Activated T-helper 1 cell treated with anti-CD3 and anti-CD28 coated beads, Interleukin-12 subunit alpha, Interleukin-12 subunit beta, Interleukin-2, Interleukin-4 antibody, amounts not matched to agents 30 ng/mL and 10 ng/mL and 1 ng/mL, durations not matched to agents 14 hours and 24 hours and 36 hours (primary cell): ENCODE data around the gene JARID2. TPM values are rescaled to one million over a fixed set of nuclear protein-coding genes. Genes with fewer than 3 reads are reported as not detected.
A peak's percentile ranks its signal among the peaks of the same experiment; 100 is the strongest.

Experiments
- DNase-seq: peaks from one replicate; pipeline ENCODE4 v3.0.0; 2021; ENCODE audit warnings: low spot score
- H3K27ac Mint-ChIP-seq: one replicate; pipeline ENCODE4 v1.8.0; 2021; ENCODE audit warnings: mild to moderate bottlenecking, mixed read lengths
- H3K27me3 Mint-ChIP-seq: one replicate; pipeline ENCODE4 v1.8.0; 2022; ENCODE audit warnings: mild to moderate bottlenecking, moderate library complexity, mixed read lengths; ENCODE audit not compliant: insufficient read depth
- H3K36me3 Mint-ChIP-seq: one replicate; pipeline ENCODE4 v1.8.0; 2021; ENCODE audit warnings: low read depth, mixed read lengths
- H3K4me1 Mint-ChIP-seq: one replicate; pipeline ENCODE4 v1.8.0; 2021; ENCODE audit warnings: low read depth, mixed read lengths
- H3K4me3 Mint-ChIP-seq: one replicate; pipeline ENCODE4 v1.8.0; 2021; ENCODE audit warnings: mild to moderate bottlenecking, moderate library complexity, mixed read lengths
- H3K9me3 Mint-ChIP-seq: one replicate; pipeline ENCODE4 v1.8.0; 2021; ENCODE audit warnings: mixed read lengths
- intact Hi-C: fragments of 100-400 bp; cut with micrococcal nuclease; formaldehyde crosslinking; loops from one replicate; pipeline ENCODE4 v1.15.1; 2024
- total RNA-seq: library from RNA; stranded (reverse); gene quantifications from 2 replicates; pipeline ENCODE4 v1.2.3, GENCODE V29; 2022

JARID2 gene
- total RNA-seq, 1 donor from 2014 or later, result 60.5 TPM

DNA sequence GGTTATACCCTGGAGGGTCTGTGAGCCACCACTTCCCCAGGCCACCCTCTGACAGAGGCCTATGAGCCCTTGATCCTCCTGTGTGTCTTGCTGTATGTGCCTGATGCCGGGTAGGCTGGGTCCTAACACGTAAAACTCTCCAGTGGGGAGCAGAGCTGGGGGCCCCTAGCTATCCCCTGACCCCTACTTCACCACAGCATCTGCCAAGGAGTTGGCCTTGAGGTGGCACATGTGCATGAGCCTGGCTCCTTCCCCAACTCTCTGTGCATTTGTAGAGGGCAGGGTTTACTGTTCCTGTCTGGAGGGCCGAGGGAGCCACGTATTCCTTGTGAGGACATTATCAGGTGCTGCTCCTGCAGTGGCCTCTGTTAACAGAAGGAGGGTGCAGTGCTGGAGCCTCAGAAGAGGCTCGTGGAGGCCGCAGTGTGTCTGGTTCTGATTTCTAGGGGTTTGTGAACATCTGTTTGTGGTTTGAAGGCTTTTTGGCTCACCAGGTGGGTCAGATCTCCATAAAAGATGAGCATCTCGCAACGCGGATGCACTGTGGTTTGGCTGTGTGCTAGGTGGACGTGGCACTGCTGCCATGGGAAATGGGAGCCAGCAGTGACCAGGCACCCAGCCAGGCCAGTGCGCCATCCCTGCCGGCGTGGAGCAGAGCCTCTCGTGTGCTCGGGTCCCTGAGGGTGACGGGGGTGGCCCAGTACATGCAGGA lies 264.8 kb downstream of the JARID2 start:
- no peaks in the 10 kb centered on the region for H3K9me3 Mint-ChIP-seq
- H3K27ac Mint-ChIP-seq, result peak overlapping the region; percentile 48
- H3K36me3 Mint-ChIP-seq, result peaks cover 58% of the 10 kb centered on the region
- DNase-seq, result no peak
- peaks cover 5% of the 10 kb centered on the region for H3K4me1 Mint-ChIP-seq
- H3K27me3 Mint-ChIP-seq, result no peaks in the 10 kb centered on the region
- intact Hi-C loops, result no loop called here
- no peak overlapping the region for H3K4me3 Mint-ChIP-seq

DNA sequence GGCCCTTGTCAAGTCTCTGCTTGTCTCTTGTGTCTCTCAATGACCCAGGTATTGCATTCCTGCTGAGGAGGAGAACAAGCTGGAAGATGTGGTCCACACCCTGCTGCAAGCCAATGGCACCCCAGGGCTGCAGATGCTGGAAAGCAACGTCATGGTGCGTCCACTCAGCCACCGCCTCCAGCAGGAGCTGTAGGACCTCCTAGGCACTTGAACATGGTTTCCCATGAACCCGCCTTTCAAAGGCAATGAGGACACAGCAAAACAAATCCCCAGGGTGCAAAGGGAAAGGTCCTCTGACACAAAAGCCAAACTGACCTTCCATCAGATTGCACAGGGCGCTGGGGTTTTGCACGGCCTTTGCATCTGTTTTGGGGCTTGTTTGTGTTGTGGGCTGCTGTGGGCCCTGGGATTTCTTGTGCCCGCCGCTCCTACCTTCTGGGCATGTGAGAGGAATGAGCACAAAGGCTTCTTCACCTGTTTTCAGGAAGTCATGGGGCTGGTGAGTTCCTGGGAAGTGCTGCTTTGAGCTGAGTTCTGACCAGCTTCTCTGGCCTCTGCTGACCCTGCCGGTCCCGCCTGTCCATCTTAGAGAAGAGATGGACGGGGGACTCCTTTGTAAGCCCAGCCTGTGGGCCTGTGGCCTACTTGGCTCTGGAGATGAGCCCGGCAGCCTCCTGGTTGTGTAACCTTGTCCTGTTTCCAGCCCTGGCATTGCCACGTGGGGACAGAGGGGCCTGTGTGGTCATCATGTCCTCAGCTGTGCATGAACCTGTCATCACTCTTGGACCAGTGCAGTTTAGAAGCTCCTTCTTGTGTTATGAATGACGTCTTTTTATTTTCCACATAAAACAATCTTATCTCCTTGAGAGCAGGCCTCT lies 265.6 kb downstream of the JARID2 start:
- H3K27ac Mint-ChIP-seq, result no peak overlapping the region

DNA sequence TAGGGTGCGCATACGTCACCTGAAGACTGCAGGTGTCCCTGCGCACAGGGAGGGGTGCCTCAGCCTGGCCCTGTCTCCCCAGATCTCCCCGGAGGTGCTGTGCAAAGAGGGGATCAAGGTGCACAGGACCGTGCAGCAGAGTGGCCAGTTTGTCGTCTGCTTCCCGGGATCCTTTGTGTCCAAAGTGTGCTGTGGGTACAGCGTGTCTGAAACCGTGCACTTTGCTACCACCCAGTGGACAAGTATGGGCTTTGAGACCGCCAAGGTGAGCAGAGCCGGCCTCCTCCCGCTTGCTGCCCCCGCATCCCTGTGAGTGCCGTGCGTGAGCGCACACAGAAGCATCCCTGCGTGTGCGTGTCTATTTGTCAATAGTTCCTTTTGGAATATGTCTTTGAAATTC lies 266.3 kb downstream of the JARID2 start:
- peaks cover 53% of the 10 kb centered on the region for H3K36me3 Mint-ChIP-seq
- no peak overlapping the region for H3K4me3 Mint-ChIP-seq
- peaks cover 5% of the 10 kb centered on the region for H3K4me1 Mint-ChIP-seq
- H3K27ac Mint-ChIP-seq, result no peak overlapping the region
- no peaks in the 10 kb centered on the region for H3K27me3 Mint-ChIP-seq
- no peak for DNase-seq
- H3K9me3 Mint-ChIP-seq, result no peaks in the 10 kb centered on the region
- intact Hi-C loops, result no loop called here

More for the DNA sequence above, 265.6 kb downstream of the JARID2 start:
- intact Hi-C loops, result no loop called here
- Mint-ChIP-seq H3K4me1 (peaks cover 5% of the 10 kb centered on the region), H3K4me3 (no peak overlapping the region), H3K9me3 (no peaks in the 10 kb centered on the region), H3K36me3 (peaks cover 55% of the 10 kb centered on the region), H3K27me3 (no peaks in the 10 kb centered on the region)
- no peak for DNase-seq

DNA sequence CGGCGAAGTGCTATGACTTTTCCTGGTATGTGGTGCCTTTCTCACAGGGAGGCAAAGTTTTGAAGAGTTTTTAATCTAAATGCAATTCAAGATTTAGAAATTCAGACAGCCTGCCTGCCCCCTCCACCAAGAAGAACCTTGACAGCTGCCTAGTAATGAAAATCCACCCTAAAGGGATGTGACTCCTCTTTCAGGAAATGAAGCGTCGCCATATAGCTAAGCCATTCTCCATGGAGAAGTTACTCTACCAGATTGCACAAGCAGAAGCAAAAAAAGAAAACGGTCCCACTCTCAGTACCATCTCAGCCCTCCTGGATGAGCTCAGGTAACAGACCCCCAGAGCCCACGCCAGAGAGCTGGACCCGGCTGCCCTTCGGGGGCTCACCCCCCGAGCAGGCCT lies 266.9 kb downstream of the JARID2 start:
- no peak overlapping the region for H3K27ac Mint-ChIP-seq
- no peaks in the 10 kb centered on the region for H3K9me3 Mint-ChIP-seq
- DNase-seq, result no peak
- no peak overlapping the region for H3K4me3 Mint-ChIP-seq
- peaks cover 51% of the 10 kb centered on the region for H3K36me3 Mint-ChIP-seq
- peaks cover 5% of the 10 kb centered on the region for H3K4me1 Mint-ChIP-seq
- H3K27me3 Mint-ChIP-seq, result no peaks in the 10 kb centered on the region
- intact Hi-C loops, result no loop called here

DNA sequence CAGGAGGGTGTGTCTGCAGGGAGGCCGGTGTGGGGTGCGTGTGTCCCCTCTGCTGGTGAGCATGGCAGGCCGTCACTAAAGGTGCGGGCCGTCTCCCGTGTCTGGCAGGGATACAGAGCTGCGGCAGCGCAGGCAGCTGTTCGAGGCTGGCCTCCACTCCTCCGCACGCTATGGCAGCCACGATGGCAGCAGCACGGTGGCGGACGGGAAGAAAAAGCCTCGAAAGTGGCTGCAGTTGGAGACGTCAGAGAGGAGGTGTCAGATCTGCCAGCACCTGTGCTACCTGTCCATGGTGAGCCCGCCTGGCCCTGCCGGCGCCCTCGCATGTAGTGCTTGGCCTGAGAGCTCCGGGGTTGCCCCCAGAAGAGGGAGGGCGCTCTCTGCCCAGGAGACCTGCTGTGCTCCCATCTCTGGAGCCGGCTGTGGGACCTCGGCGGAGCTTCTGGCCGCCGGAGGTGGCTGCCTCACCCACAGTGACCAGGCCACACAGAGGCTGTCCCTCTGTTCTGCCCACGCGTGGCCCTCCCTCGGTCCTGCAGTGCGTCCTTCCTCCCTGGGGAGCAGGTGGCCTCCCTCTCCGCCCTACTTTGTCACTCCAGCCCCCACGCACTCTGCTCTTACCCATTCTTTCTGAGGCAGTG lies 267.4 kb downstream of the JARID2 start:
- Mint-ChIP-seq H3K36me3 (peaks cover 53% of the 10 kb centered on the region), H3K27me3 (no peaks in the 10 kb centered on the region), H3K4me1 (peaks cover 5% of the 10 kb centered on the region), H3K27ac (no peak overlapping the region), H3K9me3 (no peaks in the 10 kb centered on the region), H3K4me3 (no peak overlapping the region)
- DNase-seq, result no peak
- intact Hi-C loops, result no loop called here

DNA sequence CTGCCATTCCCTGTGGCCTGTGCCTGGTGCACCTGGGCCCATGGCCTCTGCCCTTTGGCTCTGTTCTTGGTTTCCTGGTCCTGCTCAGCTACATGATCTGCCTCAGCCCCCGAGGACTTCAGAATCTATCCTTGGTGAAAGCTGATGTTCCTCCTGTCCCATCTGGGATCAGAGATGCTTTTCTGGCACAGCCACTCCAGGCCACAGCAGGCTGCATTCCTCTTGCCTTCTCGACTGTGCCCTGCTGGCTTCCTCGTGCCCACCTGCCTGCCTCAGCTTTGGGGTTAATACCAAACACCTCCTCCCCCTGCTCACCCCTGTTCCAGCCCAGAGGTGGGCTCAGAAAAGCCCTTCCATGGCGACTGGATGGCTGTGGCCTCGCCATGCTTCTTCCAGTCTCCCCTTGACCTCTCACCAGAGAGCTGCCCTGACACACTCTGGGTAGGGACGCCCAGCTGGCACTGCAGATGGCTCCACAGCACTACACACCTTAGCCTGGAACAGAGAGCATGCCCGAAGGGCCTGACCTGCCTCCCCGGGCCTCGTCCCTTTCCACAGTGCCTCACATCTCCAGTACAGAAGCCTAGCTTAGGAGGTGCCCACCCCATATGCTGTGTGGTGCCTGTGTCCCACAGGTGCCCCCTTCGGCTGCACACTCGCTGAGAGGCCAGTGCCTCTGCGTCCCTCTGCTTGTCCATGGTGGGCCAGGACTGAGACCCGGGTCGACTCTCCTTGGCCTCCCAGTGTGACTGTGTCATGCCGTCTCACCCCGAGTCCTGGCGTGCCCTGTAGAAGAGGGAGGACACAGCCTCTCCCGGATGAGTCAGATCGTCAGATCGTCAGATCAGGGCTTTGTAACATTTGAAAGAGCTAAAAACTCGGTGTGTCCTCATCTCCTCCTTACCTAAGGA lies 268.2 kb downstream of the JARID2 start:
- Mint-ChIP-seq H3K4me3 (no peak overlapping the region), H3K4me1 (peaks cover 5% of the 10 kb centered on the region), H3K36me3 (peaks cover 47% of the 10 kb centered on the region), H3K27me3 (no peaks in the 10 kb centered on the region), H3K27ac (no peak overlapping the region), H3K9me3 (no peaks in the 10 kb centered on the region)
- no peak for DNase-seq
- intact Hi-C loops, result no loop called here

DNA sequence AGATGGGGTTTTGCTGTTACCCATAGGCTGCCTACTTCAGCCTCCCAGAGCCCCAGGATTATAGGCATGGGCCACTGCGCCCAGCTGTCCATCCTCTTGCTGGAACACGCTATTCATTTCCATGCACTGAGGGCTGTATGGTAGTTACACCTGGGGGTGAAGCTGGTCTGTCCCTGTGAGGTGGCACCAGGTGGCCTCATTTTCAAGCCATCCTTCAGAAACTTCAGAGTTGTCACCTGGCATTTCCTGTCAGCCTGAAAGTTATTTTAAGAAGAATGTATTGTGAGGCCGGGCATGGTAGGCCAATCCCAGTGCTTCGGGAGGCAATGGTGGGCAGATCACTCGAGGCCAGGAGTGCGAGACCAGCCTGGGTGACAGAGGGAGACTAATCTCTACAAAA lies 269.4 kb downstream of the JARID2 start:
- H3K27me3 Mint-ChIP-seq, result no peaks in the 10 kb centered on the region
- H3K4me1 Mint-ChIP-seq, result no peaks in the 10 kb centered on the region
- no peaks in the 10 kb centered on the region for H3K9me3 Mint-ChIP-seq
- intact Hi-C loops, result no loop called here
- H3K36me3 Mint-ChIP-seq, result peaks cover 56% of the 10 kb centered on the region
- no peak overlapping the region for H3K4me3 Mint-ChIP-seq
- H3K27ac Mint-ChIP-seq, result peak overlapping the region; percentile 18
- DNase-seq, result no peak

DNA sequence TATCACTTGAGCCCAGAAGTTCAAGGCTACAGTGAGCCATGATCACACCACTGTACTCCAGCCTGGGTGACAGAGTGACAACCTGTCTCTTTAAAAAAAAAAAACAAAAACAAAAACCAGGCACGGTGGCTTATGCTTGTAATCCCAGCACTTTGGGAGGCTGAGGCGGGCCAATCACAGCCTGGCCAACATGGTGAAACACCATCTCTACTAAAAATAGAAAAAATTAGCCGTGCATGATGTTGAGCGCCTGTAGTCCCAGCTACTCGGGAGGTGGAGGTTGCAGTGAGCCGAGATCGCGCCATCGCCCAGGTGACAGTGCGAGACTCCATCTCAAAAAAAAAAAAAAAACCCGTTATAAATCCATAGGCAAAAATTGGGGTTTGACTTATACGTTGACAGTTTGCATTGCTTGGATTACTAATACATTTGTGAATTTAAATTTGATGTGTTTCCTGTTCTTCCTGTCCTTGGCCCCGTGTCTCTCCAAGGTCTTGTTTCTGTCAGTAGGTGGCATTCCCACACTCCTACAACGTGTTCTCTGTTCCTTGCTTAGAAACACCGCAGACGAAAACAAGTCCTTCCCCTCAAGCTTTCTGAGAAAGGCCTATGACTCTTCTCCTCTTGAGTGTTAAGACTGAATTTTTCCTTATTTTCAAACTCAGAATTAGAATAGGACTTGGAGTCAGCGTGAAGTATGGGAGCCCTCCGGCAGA lies 269.9 kb downstream of the JARID2 start:
- Mint-ChIP-seq H3K27me3 (no peaks in the 10 kb centered on the region), H3K4me1 (no peaks in the 10 kb centered on the region), H3K9me3 (no peaks in the 10 kb centered on the region), H3K36me3 (peaks cover 56% of the 10 kb centered on the region), H3K27ac (peak overlapping the region; percentile 63), H3K4me3 (no peak overlapping the region)
- no peak for DNase-seq
- intact Hi-C loops, result no loop called here

DNA sequence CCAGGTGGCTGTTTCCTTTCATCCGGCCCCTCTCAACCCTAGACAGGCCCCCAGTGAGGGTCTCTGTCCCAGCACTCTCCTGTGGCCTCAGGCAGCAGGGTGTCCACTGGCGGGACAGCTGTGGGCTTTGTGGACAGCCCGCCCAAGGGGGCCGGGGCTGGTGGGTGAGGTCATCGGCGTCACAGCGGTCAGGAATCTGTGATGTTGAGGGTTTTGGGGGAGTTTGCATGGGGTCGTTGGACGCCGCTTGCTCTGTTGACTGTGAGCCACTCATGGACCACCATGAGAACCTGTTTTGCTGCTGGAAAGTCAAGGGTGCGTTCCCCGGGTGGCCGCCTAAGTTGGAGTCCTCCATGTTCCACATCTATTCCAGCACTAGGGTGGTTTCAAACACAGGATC lies 270.5 kb downstream of the JARID2 start:
- peaks cover 2% of the 10 kb centered on the region for H3K4me1 Mint-ChIP-seq

DNA sequence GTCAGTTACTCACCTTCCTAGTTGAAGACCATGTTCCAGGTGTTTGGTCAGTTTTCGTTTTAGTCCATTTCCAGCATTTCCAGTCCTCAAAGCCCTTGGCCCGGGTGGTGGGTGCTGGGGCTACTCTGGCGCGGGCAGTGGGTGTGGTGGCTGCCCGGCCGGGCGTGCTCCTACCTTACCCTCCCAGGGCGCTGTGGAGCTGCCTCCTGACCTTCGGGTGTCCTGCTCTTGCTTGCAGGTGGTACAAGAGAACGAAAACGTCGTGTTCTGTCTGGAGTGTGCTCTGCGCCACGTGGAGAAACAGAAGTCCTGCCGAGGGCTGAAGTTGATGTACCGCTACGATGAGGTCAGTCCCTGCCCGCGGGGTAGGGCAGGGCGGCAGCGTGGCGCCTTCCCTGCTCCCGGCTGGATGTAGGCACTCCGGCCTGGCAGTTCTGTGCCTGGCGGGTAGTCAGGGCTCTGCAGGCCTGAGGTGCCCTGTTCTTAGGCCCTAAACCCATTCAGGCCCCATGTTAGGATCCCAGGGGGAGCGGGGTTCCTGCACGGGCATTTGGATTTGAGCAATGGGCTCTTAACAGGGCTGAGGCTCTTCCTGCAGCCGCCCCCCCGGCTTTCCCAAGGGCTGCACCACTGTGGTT lies 271.2 kb downstream of the JARID2 start:
- peaks cover 59% of the 10 kb centered on the region for H3K36me3 Mint-ChIP-seq
- H3K9me3 Mint-ChIP-seq, result no peaks in the 10 kb centered on the region
- intact Hi-C loops, result no loop called here
- H3K4me1 Mint-ChIP-seq, result peaks cover 8% of the 10 kb centered on the region
- no peak for DNase-seq
- no peak overlapping the region for H3K4me3 Mint-ChIP-seq
- no peak overlapping the region for H3K27ac Mint-ChIP-seq
- H3K27me3 Mint-ChIP-seq, result no peaks in the 10 kb centered on the region

More for the DNA sequence above, 270.5 kb downstream of the JARID2 start:
- Mint-ChIP-seq H3K27me3 (no peaks in the 10 kb centered on the region), H3K9me3 (no peaks in the 10 kb centered on the region), H3K27ac (peak overlapping the region; percentile 63), H3K4me3 (no peak overlapping the region), H3K36me3 (peaks cover 55% of the 10 kb centered on the region)
- intact Hi-C loops, result no loop called here
- DNase-seq, result no peak

DNA sequence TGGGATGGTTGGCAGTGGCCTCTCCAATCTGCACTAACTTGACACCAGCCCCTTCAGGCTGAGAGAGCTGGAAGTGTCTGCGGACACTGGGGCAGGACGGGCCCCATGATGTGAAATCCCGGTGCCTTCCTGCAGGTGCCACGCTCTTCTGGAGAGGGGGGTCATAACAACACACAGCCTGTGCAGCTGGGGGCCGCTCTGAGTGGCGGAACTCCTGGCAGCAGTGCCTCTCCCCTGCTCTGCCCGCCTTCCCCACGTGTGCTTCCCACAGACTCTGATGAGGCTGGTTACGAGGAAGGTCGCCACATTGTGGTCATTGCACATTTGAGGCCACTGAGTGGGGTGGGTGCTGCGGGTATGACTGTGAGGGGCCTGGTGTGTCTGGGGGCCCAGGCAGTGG lies 271.7 kb downstream of the JARID2 start:
- peaks cover 14% of the 10 kb centered on the region for H3K4me1 Mint-ChIP-seq
- no peak overlapping the region for H3K4me3 Mint-ChIP-seq
- no peak for DNase-seq
- no peaks in the 10 kb centered on the region for H3K27me3 Mint-ChIP-seq
- intact Hi-C loops, result no loop called here
- no peaks in the 10 kb centered on the region for H3K9me3 Mint-ChIP-seq
- H3K27ac Mint-ChIP-seq, result no peak overlapping the region
- peaks cover 57% of the 10 kb centered on the region for H3K36me3 Mint-ChIP-seq
